Stimulated activated naive CD8-positive, alpha-beta T cell treated with anti-CD3 and anti-CD28 coated beads, Interleukin-15, Interleukin-2, amounts not matched to agents 100 ng/mL and 50 ng/mL, for 24 hours (primary cell): ENCODE measurements around the gene OR7C1.
"Not testable (repeated sequence)": the region's sequence is repeated elsewhere in the genome, so short reads cannot be mapped to it uniquely, and the experiment has no call there.

Experiments used
- H3K27ac Mint-ChIP-seq: one replicate; pipeline ENCODE4 v1.8.0; 2021; ENCODE audit warnings: mild to moderate bottlenecking, mixed read lengths
- H3K27me3 Mint-ChIP-seq: one replicate; pipeline ENCODE4 v1.8.0; 2021; ENCODE audit warnings: mixed read lengths
- H3K36me3 Mint-ChIP-seq: one replicate; pipeline ENCODE4 v1.8.0; 2021; ENCODE audit warnings: low read depth, mixed read lengths
- H3K4me1 Mint-ChIP-seq: one replicate; pipeline ENCODE4 v1.8.0; 2021; ENCODE audit warnings: low read depth, mixed read lengths
- H3K4me3 Mint-ChIP-seq: one replicate; pipeline ENCODE4 v1.8.0; 2021; ENCODE audit warnings: mild to moderate bottlenecking, mixed read lengths
- H3K9me3 Mint-ChIP-seq: one replicate; pipeline ENCODE4 v1.8.0; 2021; ENCODE audit warnings: mixed read lengths

The OR7C1 gene

GRCh38 chr19:14777645-14778044 is 57.3 kb downstream of the OR7C1 start:
- H3K27me3 Mint-ChIP-seq = peaks cover 31% of the 10 kb centered on the region
- not testable (repeated sequence) for H3K27ac Mint-ChIP-seq, H3K4me3 Mint-ChIP-seq

GRCh38 chr19:14775869-14776586 is 59.0 kb downstream of the OR7C1 start:
- no peaks in the 10 kb centered on the region for H3K9me3 Mint-ChIP-seq
- H3K27ac Mint-ChIP-seq = peak overlapping the region; percentile 89
- H3K4me3 Mint-ChIP-seq = peak overlapping the region; percentile 86
- H3K27me3 Mint-ChIP-seq = peaks cover 31% of the 10 kb centered on the region
- H3K36me3 Mint-ChIP-seq = no peaks in the 10 kb centered on the region
- peaks cover 20% of the 10 kb centered on the region for H3K4me1 Mint-ChIP-seq

More at GRCh38 chr19:14777645-14778044, 57.3 kb downstream of the OR7C1 start:
- H3K36me3 Mint-ChIP-seq, H3K9me3 Mint-ChIP-seq: not testable (repeated sequence)
- H3K4me1 Mint-ChIP-seq = peaks cover 20% of the 10 kb centered on the region

- Mint-ChIP-seq H3K4me3 (peak overlapping the region; percentile 86), H3K4me1 (peaks cover 20% of the 10 kb centered on the region), H3K27me3 (peaks cover 31% of the 10 kb centered on the region)
- not testable (repeated sequence) for H3K9me3 Mint-ChIP-seq, H3K36me3 Mint-ChIP-seq, H3K27ac Mint-ChIP-seq
Measured at GRCh38 chr19:14775326-14775725, 59.7 kb downstream of the OR7C1 start.

GRCh38 chr19:14774373-14774772 is 60.6 kb downstream of the OR7C1 start:
- Mint-ChIP-seq H3K27ac (no peak overlapping the region), H3K36me3 (no peaks in the 10 kb centered on the region), H3K4me1 (peaks cover 20% of the 10 kb centered on the region), H3K4me3 (no peak overlapping the region), H3K27me3 (peaks cover 30% of the 10 kb centered on the region), H3K9me3 (no peaks in the 10 kb centered on the region)

GRCh38 chr19:14773722-14774121 is 61.3 kb downstream of the OR7C1 start:
- not testable (repeated sequence) for H3K27ac Mint-ChIP-seq
- H3K27me3 Mint-ChIP-seq = peaks cover 26% of the 10 kb centered on the region

GRCh38 chr19:14772995-14773394 is 62.0 kb downstream of the OR7C1 start:
- Mint-ChIP-seq H3K27ac (no peak overlapping the region), H3K27me3 (peaks cover 21% of the 10 kb centered on the region), H3K9me3 (no peaks in the 10 kb centered on the region), H3K4me1 (peaks cover 20% of the 10 kb centered on the region), H3K36me3 (no peaks in the 10 kb centered on the region), H3K4me3 (no peak overlapping the region)

More at GRCh38 chr19:14773722-14774121, 61.3 kb downstream of the OR7C1 start:
- not testable (repeated sequence) for H3K9me3 Mint-ChIP-seq, H3K36me3 Mint-ChIP-seq, H3K4me3 Mint-ChIP-seq
- peaks cover 20% of the 10 kb centered on the region for H3K4me1 Mint-ChIP-seq

- peaks cover 16% of the 10 kb centered on the region for H3K27me3 Mint-ChIP-seq
- no peaks in the 10 kb centered on the region for H3K36me3 Mint-ChIP-seq
- H3K4me3 Mint-ChIP-seq = no peak overlapping the region
- no peaks in the 10 kb centered on the region for H3K9me3 Mint-ChIP-seq
- H3K27ac Mint-ChIP-seq = no peak overlapping the region
- H3K4me1 Mint-ChIP-seq = peaks cover 17% of the 10 kb centered on the region
Measured at GRCh38 chr19:14772467-14772866, 62.5 kb downstream of the OR7C1 start.

GRCh38 chr19:14770944-14771839 is 63.8 kb downstream of the OR7C1 start:
- Mint-ChIP-seq H3K9me3 (no peaks in the 10 kb centered on the region), H3K27me3 (peaks cover 15% of the 10 kb centered on the region), H3K4me3 (no peak overlapping the region), H3K27ac (no peak overlapping the region), H3K36me3 (no peaks in the 10 kb centered on the region), H3K4me1 (peaks cover 8% of the 10 kb centered on the region)

GRCh38 chr19:14770136-14770535 is 64.8 kb downstream of the OR7C1 start:
- no peaks in the 10 kb centered on the region for H3K9me3 Mint-ChIP-seq
- H3K27me3 Mint-ChIP-seq = peaks cover 7% of the 10 kb centered on the region
- peaks cover 4% of the 10 kb centered on the region for H3K36me3 Mint-ChIP-seq
- H3K4me3 Mint-ChIP-seq = no peak overlapping the region
- H3K27ac Mint-ChIP-seq = no peak overlapping the region
- H3K4me1 Mint-ChIP-seq = no peaks in the 10 kb centered on the region

GRCh38 chr19:14769201-14769600 is 65.8 kb downstream of the OR7C1 start:
- Mint-ChIP-seq H3K9me3 (no peaks in the 10 kb centered on the region), H3K36me3 (peaks cover 4% of the 10 kb centered on the region), H3K27ac (no peak overlapping the region), H3K27me3 (peaks cover 8% of the 10 kb centered on the region), H3K4me1 (no peaks in the 10 kb centered on the region), H3K4me3 (no peak overlapping the region)

GRCh38 chr19:14768001-14768400 is 67.0 kb downstream of the OR7C1 start:
- Mint-ChIP-seq H3K9me3 (no peaks in the 10 kb centered on the region), H3K27ac (no peak overlapping the region), H3K36me3 (peaks cover 4% of the 10 kb centered on the region), H3K4me1 (no peaks in the 10 kb centered on the region), H3K4me3 (no peak overlapping the region), H3K27me3 (peaks cover 6% of the 10 kb centered on the region)

- H3K4me3 Mint-ChIP-seq = no peak overlapping the region
- peaks cover 4% of the 10 kb centered on the region for H3K36me3 Mint-ChIP-seq
- no peak overlapping the region for H3K27ac Mint-ChIP-seq
- H3K4me1 Mint-ChIP-seq = no peaks in the 10 kb centered on the region
- no peaks in the 10 kb centered on the region for H3K9me3 Mint-ChIP-seq
- peaks cover 6% of the 10 kb centered on the region for H3K27me3 Mint-ChIP-seq
Measured at GRCh38 chr19:14767466-14767971, 67.5 kb downstream of the OR7C1 start.

- H3K4me1 Mint-ChIP-seq, H3K27me3 Mint-ChIP-seq, H3K27ac Mint-ChIP-seq, H3K36me3 Mint-ChIP-seq, H3K9me3 Mint-ChIP-seq, H3K4me3 Mint-ChIP-seq: not testable (repeated sequence)
Measured at GRCh38 chr19:14765841-14766240, 69.1 kb downstream of the OR7C1 start.

- not testable (repeated sequence) for H3K9me3 Mint-ChIP-seq, H3K4me3 Mint-ChIP-seq, H3K27me3 Mint-ChIP-seq, H3K4me1 Mint-ChIP-seq, H3K36me3 Mint-ChIP-seq, H3K27ac Mint-ChIP-seq
Measured at GRCh38 chr19:14765403-14765802, 69.6 kb downstream of the OR7C1 start.

GRCh38 chr19:14764401-14764800 is 70.6 kb downstream of the OR7C1 start:
- H3K4me1 Mint-ChIP-seq = no peaks in the 10 kb centered on the region
- H3K27me3 Mint-ChIP-seq = peaks cover 6% of the 10 kb centered on the region
- peaks cover 4% of the 10 kb centered on the region for H3K36me3 Mint-ChIP-seq
- no peak overlapping the region for H3K27ac Mint-ChIP-seq
- no peak overlapping the region for H3K4me3 Mint-ChIP-seq
- H3K9me3 Mint-ChIP-seq = no peaks in the 10 kb centered on the region
